Ammon's horn (tissue), 1 donor: Measurements from ENCODE around the gene APOM.

Source experiments
- DNase-seq: peaks from one replicate; pipeline ENCODE4 v3.0.0-alpha.2; 2016; ENCODE audit warnings: low spot score

APOM gene

GRCh38 chr6:31631209-31631608, 24.5 kb upstream of the APOM start:
- no peak for DNase-seq

- DNase-seq: no peak
These were observed 23.9 kb upstream of the APOM start for GRCh38 chr6:31631681-31632278.

GRCh38 chr6:31632279-31632946, 23.3 kb upstream of the APOM start:
- DNase-seq: no peak

GRCh38 chr6:31633447-31633846, 22.2 kb upstream of the APOM start:
- DNase-seq: no peak

GRCh38 chr6:31634131-31634530, 21.6 kb upstream of the APOM start:
- DNase-seq: no peak

GRCh38 chr6:31634969-31635575, 20.6 kb upstream of the APOM start:
- no peak for DNase-seq

- DNase-seq: no peak
These were observed 18.7 kb upstream of the APOM start for GRCh38 chr6:31636698-31637596.

GRCh38 chr6:31639043-31639442, 16.7 kb upstream of the APOM start:
- DNase-seq: no peak

GRCh38 chr6:31639449-31639861, 16.2 kb upstream of the APOM start:
- DNase-seq: no peak

- no peak for DNase-seq
These were observed 15.1 kb upstream of the APOM start for GRCh38 chr6:31640612-31641011.

- DNase-seq: no peak
These were observed 14.3 kb upstream of the APOM start for GRCh38 chr6:31641370-31641769.

GRCh38 chr6:31642798-31643570, 12.7 kb upstream of the APOM start:
- DNase-seq: no peak

- DNase-seq: no peak
These were observed 11.8 kb upstream of the APOM start for GRCh38 chr6:31643818-31644454.

GRCh38 chr6:31645325-31645724, 10.4 kb upstream of the APOM start:
- DNase-seq: no peak

- peak; percentile 79 for DNase-seq
These were observed 4.0 kb upstream of the APOM start for GRCh38 chr6:31651602-31652191.

- DNase-seq: peak; percentile 92
These were observed 2.6 kb upstream of the APOM start for GRCh38 chr6:31652925-31653724.

GRCh38 chr6:31654574-31655348, 933 bp upstream of the APOM start:
- no peak for DNase-seq

GRCh38 chr6:31657406-31658157, 1.9 kb downstream of the APOM start:
- DNase-seq: no peak
